ENCODE results near the gene CIB4. TPM values are rescaled to one million over a fixed set of nuclear protein-coding genes. Genes with fewer than 3 reads are reported as not detected.

CIB4 gene
- total and polyA plus RNA-seq, 2 of the 13 experiments (the other 11 are each of a cell fraction or from before 2014, with no cell fraction given), result not detected

DNA sequence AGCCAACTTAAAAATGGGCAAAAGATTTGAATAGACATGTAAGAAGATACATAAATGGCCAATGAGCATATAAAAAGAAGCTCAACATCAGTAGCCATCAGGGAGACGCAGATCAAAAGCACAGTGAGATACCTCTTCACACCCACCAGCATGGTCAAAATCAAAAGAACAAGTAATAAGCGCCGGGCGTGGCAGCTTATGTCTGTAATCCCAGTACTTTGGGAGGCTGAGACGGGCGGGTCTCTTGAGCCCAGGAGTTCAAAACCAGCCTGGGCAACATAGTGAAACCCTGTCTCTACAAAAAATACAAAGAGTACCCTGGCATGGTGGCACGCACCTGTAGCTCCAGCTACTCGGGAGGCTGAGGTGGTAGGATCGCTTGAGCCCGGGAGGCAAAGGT lies 4.6 kb upstream of the CIB4 start (continued):
- TF ChIP-seq, protein P1, sequence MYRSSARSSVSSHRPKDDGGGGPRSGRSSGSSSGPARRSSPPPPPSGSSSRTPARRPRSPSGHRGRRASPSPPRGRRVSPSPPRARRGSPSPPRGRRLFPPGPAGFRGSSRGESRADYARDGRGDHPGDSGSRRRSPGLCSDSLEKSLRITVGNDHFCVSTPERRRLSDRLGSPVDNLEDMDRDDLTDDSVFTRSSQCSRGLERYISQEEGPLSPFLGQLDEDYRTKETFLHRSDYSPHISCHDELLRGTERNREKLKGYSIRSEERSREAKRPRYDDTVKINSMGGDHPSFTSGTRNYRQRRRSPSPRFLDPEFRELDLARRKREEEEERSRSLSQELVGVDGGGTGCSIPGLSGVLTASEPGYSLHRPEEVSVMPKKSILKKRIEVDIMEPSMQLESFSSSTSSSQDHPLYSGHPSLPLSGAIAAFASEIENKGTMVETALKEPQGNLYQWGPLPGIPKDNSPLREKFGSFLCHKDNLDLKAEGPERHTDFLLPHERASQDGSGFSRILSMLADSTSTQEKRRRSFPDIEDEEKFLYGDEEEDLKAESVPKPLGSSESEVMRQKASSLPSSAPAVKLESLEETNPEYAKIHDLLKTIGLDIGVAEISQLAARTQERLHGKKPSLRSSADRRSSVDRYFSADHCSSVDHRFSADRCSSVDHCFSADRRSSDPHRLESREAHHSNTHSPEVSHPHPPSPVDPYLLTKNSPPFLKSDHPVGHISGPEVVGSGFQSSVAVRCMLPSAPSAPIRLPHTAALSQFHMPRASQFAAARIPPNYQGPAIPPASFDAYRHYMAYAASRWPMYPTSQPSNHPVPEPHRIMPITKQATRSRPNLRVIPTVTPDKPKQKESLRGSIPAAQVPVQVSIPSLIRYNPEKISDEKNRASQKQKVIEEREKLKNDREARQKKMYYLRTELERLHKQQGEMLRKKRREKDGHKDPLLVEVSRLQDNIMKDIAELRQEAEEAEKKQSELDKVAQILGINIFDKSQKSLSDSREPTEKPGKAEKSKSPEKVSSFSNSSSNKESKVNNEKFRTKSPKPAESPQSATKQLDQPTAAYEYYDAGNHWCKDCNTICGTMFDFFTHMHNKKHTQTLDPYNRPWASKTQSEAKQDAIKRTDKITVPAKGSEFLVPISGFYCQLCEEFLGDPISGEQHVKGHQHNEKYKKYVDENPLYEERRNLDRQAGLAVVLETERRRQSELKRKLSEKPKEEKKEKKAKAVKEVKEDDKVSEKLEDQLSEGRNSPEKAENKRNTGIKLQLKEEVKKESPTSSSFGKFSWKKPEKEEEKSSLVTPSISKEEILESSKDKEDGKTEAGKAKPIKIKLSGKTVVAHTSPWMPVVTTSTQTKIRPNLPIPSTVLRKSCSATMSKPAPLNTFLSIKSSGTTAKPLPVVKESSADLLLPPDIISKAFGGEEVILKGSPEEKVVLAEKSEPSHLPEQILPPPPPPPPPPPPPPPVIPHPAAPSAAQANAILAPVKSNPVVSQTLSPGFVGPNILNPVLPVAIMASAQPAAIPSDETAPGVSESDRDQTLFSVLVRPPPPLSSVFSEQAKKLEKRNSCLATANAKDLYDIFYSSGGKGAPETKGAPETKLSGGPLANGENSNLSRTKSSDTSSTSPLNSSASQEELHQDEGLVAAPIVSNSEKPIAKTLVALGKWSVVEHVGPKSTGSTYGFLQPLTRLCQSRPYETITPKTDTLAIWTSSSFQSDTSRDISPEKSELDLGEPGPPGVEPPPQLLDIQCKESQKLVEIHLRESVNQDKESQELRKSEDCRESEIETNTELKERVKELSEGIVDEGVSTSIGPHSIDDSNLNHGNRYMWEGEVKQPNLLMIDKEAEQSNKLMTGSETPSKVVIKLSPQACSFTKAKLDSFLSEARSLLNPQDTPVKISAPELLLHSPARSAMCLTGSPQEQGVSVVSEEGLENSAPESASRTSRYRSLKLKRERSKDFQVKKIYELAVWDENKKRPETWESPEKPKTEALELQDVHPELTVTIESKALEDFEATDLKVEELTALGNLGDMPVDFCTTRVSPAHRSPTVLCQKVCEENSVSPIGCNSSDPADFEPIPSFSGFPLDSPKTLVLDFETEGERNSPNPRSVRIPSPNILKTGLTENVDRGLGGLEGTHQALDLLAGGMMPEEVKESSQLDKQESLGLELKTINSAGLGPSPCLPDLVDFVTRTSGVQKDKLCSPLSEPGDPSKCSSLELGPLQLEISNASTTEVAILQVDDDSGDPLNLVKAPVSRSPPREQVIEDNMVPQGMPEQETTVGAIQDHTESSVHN (CRISPR knock-in tag; IDR thresholded peaks at IDR 0.05), result no peak
- TF ChIP-seq NFE2L1 (CRISPR knock-in tag; IDR thresholded peaks at IDR 0.05; ENCODE audit: borderline replicate concordance), result no peak
- no peak for TF ChIP-seq HES4 (CRISPR knock-in tag; IDR thresholded peaks at IDR 0.05; ENCODE audit: borderline replicate concordance)

DNA sequence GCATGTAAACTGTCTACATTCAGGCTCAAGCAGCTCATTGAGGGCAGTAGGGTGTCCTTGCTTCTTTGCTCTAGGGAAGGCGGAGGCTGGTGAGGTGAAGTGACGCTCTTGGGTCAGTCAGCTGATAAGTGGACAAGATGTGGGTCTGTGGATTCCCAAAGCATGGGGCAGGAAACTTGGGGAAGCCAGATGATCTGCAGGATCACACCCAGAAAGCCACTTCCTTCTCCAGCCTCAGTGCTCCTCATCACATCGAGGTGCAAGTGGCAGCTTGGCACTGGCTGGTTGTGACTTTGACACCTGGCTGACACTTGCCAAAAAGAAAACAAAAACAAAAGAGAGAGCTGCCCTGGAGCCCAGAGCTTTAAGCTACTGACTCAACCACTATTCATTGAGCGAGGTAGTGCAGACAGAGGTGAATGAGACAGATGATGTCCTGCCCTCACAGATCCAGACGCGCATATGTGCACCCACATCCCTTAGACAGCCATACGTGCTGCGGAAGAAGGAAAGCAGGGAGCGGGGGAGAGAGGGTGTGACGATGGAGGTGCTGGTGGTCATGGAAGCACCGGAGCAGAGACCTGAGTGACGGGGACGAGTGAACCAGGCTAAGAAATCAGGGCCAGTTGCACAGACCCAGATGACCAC lies 3.1 kb upstream of the CIB4 start:
- intact Hi-C loops (cut with micrococcal nuclease; ENCODE audit: unreplicated experiment) (no loop called here), in situ Hi-C loops (cut with HindIII; ENCODE audit: extremely low pct_ligation_motif_present, low pct_unique_long_range_greater_than_20kb) (no loop called here)
- Histone ChIP-seq H3K27me3 (ENCODE audit: control insufficient read depth in 1 of 2, insufficient read depth in 2 of 2, low read length in 2 of 2) (peaks cover 11 to 78% of the 10 kb centered on the region in 2 experiments), H3K27ac (ENCODE audit: extremely low read length, insufficient read depth, low read length) (no peak overlapping the region), H3K9me3 (ENCODE audit: low read length) (no peaks in the 10 kb centered on the region), H2AFZ (ENCODE audit: low read length) (no peak overlapping the region), H4K20me1 (ENCODE audit: insufficient read depth, low read length) (no peaks in the 10 kb centered on the region; the same call in 1 of the 2 replicates), H3K36me3 (replicated peaks in 1 of 2; ENCODE audit: control insufficient read depth in 1 of 2, insufficient read depth in 2 of 2, low read length in 2 of 2) (no peaks in the 10 kb centered on the region), H3K79me2 (ENCODE audit: insufficient read depth, low read length) (no peaks in the 10 kb centered on the region), H3K9ac (ENCODE audit: insufficient read depth, low read depth, low read length) (no peak overlapping the region), H3K4me2 (ENCODE audit: low read depth, low read length) (no peak overlapping the region), H3K4me3 (replicated peaks in 1 of 3; ENCODE audit: insufficient read depth in 1 of 3, low read depth in 2 of 3, low read length in 3 of 3) (no peak overlapping the region), H3K4me1 (ENCODE audit: insufficient read depth, low read length) (no peaks in the 10 kb centered on the region)
- no peak for DNase-seq (ENCODE audit: low spot score)
- BruUV-seq (replicated peaks), result no TSS peak
- no peak for ATAC-seq
- ChIA-PET CTCF (ENCODE audit: low intra/inter-chr PET ratio, low total read pairs) (no interaction called here), POLR2A (no interaction called here)
- WGBS (ENCODE audit: low lambda C conversion rate), result 40% methylated on average over 13 of the region's 13 CpGs
- no peak for FAIRE-seq
- TF ChIP-seq, protein P2, sequence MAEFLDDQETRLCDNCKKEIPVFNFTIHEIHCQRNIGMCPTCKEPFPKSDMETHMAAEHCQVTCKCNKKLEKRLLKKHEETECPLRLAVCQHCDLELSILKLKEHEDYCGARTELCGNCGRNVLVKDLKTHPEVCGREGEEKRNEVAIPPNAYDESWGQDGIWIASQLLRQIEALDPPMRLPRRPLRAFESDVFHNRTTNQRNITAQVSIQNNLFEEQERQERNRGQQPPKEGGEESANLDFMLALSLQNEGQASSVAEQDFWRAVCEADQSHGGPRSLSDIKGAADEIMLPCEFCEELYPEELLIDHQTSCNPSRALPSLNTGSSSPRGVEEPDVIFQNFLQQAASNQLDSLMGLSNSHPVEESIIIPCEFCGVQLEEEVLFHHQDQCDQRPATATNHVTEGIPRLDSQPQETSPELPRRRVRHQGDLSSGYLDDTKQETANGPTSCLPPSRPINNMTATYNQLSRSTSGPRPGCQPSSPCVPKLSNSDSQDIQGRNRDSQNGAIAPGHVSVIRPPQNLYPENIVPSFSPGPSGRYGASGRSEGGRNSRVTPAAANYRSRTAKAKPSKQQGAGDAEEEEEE (CRISPR knock-in tag; IDR thresholded peaks at IDR 0.05; ENCODE audit: borderline replicate concordance), result no peak
- no peak for TF ChIP-seq ZNF530 (CRISPR knock-in tag; IDR thresholded peaks at IDR 0.05; ENCODE audit: low read depth)
- no peak for TF ChIP-seq ZNF709 (CRISPR knock-in tag; IDR thresholded peaks at IDR 0.05)

All from HepG2 (cell line).